GM12874 (cell line): ENCODE data around the gene LRRC14B.

ENCODE experiments used
- TF ChIP-seq, protein P1 (sequence below): IDR thresholded peaks from 2 replicates; pipeline ENCODE4 v1.5.1; 2011; ENCODE audit warnings: low read depth, mild to moderate bottlenecking, control low read depth, low read length, moderate library complexity; ENCODE audit not compliant: insufficient read depth

LRRC14B gene

GRCh38 chr5:180286-180918 lies 10.9 kb upstream of the LRRC14B start:
- TF ChIP-seq, protein P1, sequence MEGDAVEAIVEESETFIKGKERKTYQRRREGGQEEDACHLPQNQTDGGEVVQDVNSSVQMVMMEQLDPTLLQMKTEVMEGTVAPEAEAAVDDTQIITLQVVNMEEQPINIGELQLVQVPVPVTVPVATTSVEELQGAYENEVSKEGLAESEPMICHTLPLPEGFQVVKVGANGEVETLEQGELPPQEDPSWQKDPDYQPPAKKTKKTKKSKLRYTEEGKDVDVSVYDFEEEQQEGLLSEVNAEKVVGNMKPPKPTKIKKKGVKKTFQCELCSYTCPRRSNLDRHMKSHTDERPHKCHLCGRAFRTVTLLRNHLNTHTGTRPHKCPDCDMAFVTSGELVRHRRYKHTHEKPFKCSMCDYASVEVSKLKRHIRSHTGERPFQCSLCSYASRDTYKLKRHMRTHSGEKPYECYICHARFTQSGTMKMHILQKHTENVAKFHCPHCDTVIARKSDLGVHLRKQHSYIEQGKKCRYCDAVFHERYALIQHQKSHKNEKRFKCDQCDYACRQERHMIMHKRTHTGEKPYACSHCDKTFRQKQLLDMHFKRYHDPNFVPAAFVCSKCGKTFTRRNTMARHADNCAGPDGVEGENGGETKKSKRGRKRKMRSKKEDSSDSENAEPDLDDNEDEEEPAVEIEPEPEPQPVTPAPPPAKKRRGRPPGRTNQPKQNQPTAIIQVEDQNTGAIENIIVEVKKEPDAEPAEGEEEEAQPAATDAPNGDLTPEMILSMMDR: no peak

DNA sequence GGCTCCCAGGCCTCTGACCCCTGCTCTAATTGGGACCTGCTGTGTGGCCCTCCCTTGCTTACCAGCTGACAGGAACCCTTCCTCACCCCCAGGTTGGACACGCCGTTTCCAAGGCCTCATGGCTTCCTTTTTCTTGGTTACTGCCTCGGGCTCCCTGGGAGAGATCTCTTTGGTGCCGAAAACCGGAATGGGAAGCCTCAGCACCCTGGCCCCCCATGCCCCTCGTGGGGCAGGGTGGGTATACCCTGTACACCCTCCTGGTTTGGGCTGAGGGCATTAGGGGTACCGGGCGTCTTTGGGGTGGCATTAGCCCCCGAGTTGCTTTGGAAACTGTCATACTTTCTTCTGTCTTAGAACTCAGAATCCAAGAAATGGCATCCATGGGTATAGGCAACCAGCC lies 10.1 kb upstream of the LRRC14B start:
- TF ChIP-seq, protein P1: no peak

DNA sequence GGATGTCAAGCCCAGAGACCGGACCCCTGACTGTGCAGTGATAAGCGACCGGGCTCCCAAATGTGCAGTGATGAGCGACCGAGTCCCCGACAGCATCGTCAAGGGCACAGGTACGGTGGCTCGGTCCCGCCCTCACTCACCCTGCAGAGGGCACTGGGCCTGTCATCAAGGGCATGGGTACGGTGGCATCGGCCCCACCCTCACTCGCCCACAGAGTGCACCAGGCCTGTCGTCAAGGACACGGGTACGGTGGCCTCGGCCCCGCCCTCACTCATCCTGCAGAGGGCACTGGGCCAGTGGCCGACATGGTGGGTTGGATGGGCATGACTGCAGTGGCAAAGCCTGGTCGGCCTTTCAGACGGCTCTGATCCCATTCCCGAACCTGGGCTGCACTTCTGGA lies 9.7 kb upstream of the LRRC14B start:
- TF ChIP-seq, protein P1: no peak

DNA sequence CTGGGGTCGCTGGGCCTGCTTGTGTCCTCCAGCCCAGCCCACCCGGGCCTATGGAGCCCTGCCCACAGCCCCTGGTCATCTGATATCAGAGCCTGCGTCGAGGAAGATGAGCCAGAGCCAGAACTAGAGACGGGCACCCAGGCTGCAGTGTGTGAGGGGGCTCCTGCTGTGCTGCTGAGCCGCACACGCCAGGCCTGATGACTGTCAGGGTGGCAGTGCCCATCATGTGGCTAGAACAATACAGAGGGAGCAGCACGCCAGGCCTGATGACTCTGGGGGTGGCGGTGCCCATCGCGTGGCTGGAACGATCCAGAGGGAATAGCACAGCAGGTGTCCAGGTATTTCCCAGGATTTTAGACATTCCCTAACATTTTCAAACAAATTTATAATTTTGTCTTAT lies 9.2 kb upstream of the LRRC14B start:
- TF ChIP-seq, protein P1: no peak

DNA sequence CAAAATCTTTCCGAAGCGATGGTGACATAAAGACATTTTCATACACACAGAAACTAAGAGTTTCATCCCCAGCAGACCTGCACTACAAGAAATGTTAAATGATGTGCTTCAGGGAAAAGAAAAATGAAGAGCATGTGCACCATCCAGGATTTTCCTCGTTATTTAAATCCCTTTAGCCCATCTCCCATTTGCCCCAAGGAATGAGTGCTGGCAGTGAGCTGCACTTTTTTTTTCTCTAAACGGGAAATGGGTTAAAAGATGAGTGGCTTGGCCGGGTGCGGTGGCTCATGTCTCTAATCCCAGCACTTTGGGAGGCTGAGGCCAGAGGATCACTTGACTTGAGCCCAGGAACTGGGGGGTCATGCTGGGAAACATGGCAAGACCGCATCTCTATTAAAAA lies 6.8 kb upstream of the LRRC14B start:
- TF ChIP-seq, protein P1: no peak

DNA sequence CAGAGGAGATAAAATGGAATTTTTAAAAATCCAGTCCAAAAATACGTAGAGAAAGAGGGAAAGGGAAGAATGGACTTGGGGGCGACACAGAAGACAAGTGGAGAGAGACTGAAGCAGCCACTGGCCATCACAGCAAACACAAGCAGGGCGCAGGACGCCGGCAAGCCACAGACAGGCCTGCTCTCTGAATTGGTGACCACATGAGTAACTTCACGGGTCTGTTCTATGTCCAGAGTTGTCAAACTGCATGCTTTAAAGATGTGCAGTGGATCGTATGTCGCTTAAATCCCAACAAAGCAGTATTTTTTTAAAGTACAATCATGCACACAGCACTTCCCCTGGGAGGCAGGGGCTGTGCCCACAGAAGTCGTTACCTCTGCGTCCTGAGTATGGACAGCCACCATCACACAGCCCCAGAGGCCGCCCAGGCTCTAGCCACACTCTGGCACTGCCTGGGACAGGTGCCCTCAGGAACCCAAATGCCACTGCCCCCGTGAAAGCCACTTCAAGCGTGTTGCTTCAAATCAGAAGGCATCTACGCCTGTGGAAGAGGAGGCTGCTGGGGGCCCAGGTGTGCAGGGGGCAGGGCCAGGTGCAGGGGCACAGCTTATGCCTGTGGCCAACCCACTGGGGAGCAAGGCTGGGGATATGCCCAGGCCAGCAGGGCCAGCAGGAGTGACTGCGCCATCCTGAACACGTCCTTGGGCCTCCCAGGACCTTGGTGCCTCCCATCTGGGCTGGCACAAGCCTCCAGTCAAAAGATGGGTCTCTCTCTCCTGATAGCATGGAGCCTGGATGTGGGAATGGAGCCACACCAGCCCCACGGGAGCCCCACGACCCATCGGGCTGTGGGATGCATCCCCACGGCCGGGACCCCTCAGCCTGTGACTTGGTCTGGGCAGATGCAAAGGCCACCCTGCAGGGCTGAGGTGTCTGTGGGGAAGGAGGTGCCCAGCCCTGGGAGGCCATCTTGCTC lies 5.9 kb upstream of the LRRC14B start:
- TF ChIP-seq, protein P1: no peak
